IMR-90 (cell line): ENCODE data around the gene NRCAM. TPM values are rescaled to one million over a fixed set of nuclear protein-coding genes. Genes with fewer than 3 reads are reported as not detected.

Source experiments
- ATAC-seq: fragments of 200-7000 bp; cut with Tn5 transposase; 2 replicates; pipeline ENCODE4 v1.9.1; 2020; ENCODE audit warnings: low read depth, mild to moderate bottlenecking, moderate library complexity
- BruUV-seq: library from RNA; stranded (reverse); fragments of 400-500 nt; replicated peaks from 2 replicates; lab custom pipeline; 2021; lab: Mats Ljungman, UMichigan
- CTCF ChIA-PET: fragments of 300-600 bp; formaldehyde crosslinking; extraction: SDS; loops from one replicate; lab custom pipeline; 2021; ENCODE audit warnings: antibody characterized with exemption; lab: Yijun Ruan, JAX
- POLR2A ChIA-PET: fragments of 300-600 bp; sonication (Branson Sonifier 250); formaldehyde crosslinking; loops from one replicate; lab custom pipeline; 2022; ENCODE audit warnings: antibody characterized with exemption; ENCODE audit not compliant: unreplicated experiment; lab: Charles Lee
- DNase-seq: peaks from one replicate; pipeline ENCODE4 v3.0.0; 2013
- H2AFZ ChIP-seq: replicated peaks from 2 replicates; pipeline ENCODE3; 2013; ENCODE audit warnings: low read length, mild to moderate bottlenecking; ENCODE audit not compliant: poor library complexity
- H2AK5ac ChIP-seq: 2 replicates; pipeline ENCODE4 v1.6.1; 2013; ENCODE audit warnings: low read depth, low read length, inconsistent platforms
- H2AK9ac ChIP-seq: replicated peaks from 2 replicates; pipeline ENCODE3; 2013; ENCODE audit warnings: mild to moderate bottlenecking, low read depth, low read length, moderate library complexity; ENCODE audit not compliant: poor library complexity
- H2BK120ac ChIP-seq: 2 replicates; pipeline ENCODE4 v1.6.1; 2013; ENCODE audit warnings: low read depth, low read length, inconsistent platforms
- H2BK15ac ChIP-seq: 3 replicates; pipeline ENCODE4 v1.6.1; 2013; ENCODE audit warnings: low read depth, low read length, inconsistent platforms
- H2BK20ac ChIP-seq: 2 replicates; pipeline ENCODE4 v1.6.1; 2013; ENCODE audit warnings: low read depth, mild to moderate bottlenecking, inconsistent platforms, low read length, moderate library complexity
- H2BK5ac ChIP-seq: 2 replicates; pipeline ENCODE4 v1.6.1; 2013; ENCODE audit warnings: mild to moderate bottlenecking, low read depth, low read length, inconsistent platforms; ENCODE audit not compliant: poor library complexity, severe bottlenecking
- H3K14ac ChIP-seq: replicated peaks from 2 replicates; pipeline ENCODE4 v1.6.1; 2013; ENCODE audit warnings: low read depth, low read length, inconsistent platforms
- H3K18ac ChIP-seq: 2 replicates; pipeline ENCODE4 v1.6.1; 2013; ENCODE audit warnings: low read depth, low read length, control low read depth
- H3K23ac ChIP-seq: 2 replicates; pipeline ENCODE4 v1.6.1; 2013; ENCODE audit warnings: low read depth, low read length, inconsistent platforms
- H3K27ac ChIP-seq: 2 replicates; pipeline ENCODE4 v1.5.1; 2013; ENCODE audit warnings: mild to moderate bottlenecking, control low read depth, low read length; ENCODE audit not compliant: insufficient read depth
- H3K27me3 ChIP-seq: 2 replicates; pipeline ENCODE4 v1.6.1; 2013; ENCODE audit warnings: low read length; ENCODE audit not compliant: control insufficient read depth, insufficient read depth
- H3K36me3 ChIP-seq: 2 replicates; pipeline ENCODE4 v1.6.1; 2013; ENCODE audit warnings: low read length, mixed read lengths; ENCODE audit not compliant: control insufficient read depth, insufficient read depth
- H3K4ac ChIP-seq: 2 replicates; pipeline ENCODE4 v1.6.1; 2013; ENCODE audit warnings: low read depth, low read length, inconsistent platforms
- H3K4me1 ChIP-seq: 2 replicates; pipeline ENCODE4 v1.6.1; 2013; ENCODE audit warnings: low read length, mixed read lengths; ENCODE audit not compliant: control insufficient read depth, insufficient read depth
- H3K4me2 ChIP-seq: 2 replicates; pipeline ENCODE4 v1.6.1; 2013; ENCODE audit warnings: low read depth, mild to moderate bottlenecking, control low read depth, low read length, moderate library complexity
- H3K4me3 ChIP-seq: 2 replicates; pipeline ENCODE4 v1.5.1; 2013; ENCODE audit warnings: low read depth, mild to moderate bottlenecking, control low read depth, low read length, moderate library complexity; ENCODE audit not compliant: insufficient read depth
- H3K56ac ChIP-seq: 2 replicates; pipeline ENCODE4 v1.6.1; 2013; ENCODE audit warnings: low read length, inconsistent platforms; ENCODE audit not compliant: insufficient read depth; ENCODE audit errors: extremely low read depth
- H3K79me1 ChIP-seq, 2 experiments: 2 replicates each; pipeline ENCODE4 v1.6.1; 2013; ENCODE audit warnings: low read length in 2 of 2, inconsistent platforms in 1 of 2, low read depth in 1 of 2
- H3K9ac ChIP-seq: 2 replicates; pipeline ENCODE4 v1.6.1; 2013; ENCODE audit warnings: low read depth, low read length, control low read depth
- H3K9me1 ChIP-seq: 2 replicates; pipeline ENCODE4 v1.6.1; 2013; ENCODE audit warnings: low read length, inconsistent platforms; ENCODE audit not compliant: insufficient read depth
- H3K9me3 ChIP-seq: 2 replicates; pipeline ENCODE4 v1.6.1; 2013; ENCODE audit warnings: low read length; ENCODE audit not compliant: control insufficient read depth, insufficient read depth
- H4K20me1 ChIP-seq: 2 replicates; pipeline ENCODE4 v1.6.1; 2013; ENCODE audit warnings: low read length, inconsistent platforms; ENCODE audit not compliant: insufficient read depth
- H4K5ac ChIP-seq: 2 replicates; pipeline ENCODE4 v1.6.1; 2013; ENCODE audit warnings: mild to moderate bottlenecking, low read depth, low read length, control low read depth
- H4K8ac ChIP-seq, 2 experiments: 2 replicates each; pipeline ENCODE4 v1.6.1; 2013; ENCODE audit warnings: low read depth in 2 of 2, low read length in 2 of 2, control low read depth in 1 of 2, inconsistent platforms in 1 of 2
- H4K91ac ChIP-seq: 2 replicates; pipeline ENCODE4 v1.6.1; 2013; ENCODE audit warnings: low read depth, low read length, inconsistent platforms; ENCODE audit not compliant: insufficient read depth
- BHLHE40 ChIP-seq: fragments of 150-350 bp; IDR thresholded peaks from 2 replicates; pipeline ENCODE4 v1.6.1; 2016; ENCODE audit warnings: mild to moderate bottlenecking, low read depth, low read length
- CEBPB ChIP-seq: IDR thresholded peaks from 2 replicates; pipeline ENCODE4 v1.6.1; 2012; ENCODE audit warnings: low read depth, low read length, improper control_type of control experiment
- CHD1 ChIP-seq: IDR thresholded peaks from 2 replicates; pipeline ENCODE4 v1.6.1; 2012; ENCODE audit warnings: low read depth, low read length, improper control_type of control experiment
- CTCF ChIP-seq: conservative IDR thresholded peaks from 2 replicates; pipeline ENCODE4 v1.5.1; 2012; ENCODE audit warnings: mild to moderate bottlenecking, low read depth, low read length, improper control_type of control experiment
- FOS ChIP-seq: fragments of 150-350 bp; IDR thresholded peaks from 2 replicates; pipeline ENCODE4 v1.6.1; 2016; ENCODE audit warnings: low read depth, low read length
- MAFK ChIP-seq: IDR thresholded peaks from 2 replicates; pipeline ENCODE4 v1.6.1; 2012; ENCODE audit warnings: low read depth, low read length, improper control_type of control experiment
- MAZ ChIP-seq: IDR thresholded peaks from 2 replicates; pipeline ENCODE4 v1.6.1; 2012; ENCODE audit warnings: low read depth, mild to moderate bottlenecking, low read length, improper control_type of control experiment, moderate library complexity, borderline replicate concordance
- MXI1 ChIP-seq: IDR thresholded peaks from 2 replicates; pipeline ENCODE4 v1.6.1; 2012; ENCODE audit warnings: low read depth, mild to moderate bottlenecking, low read length, moderate library complexity, borderline replicate concordance
- NFE2L2 ChIP-seq: fragments of 150-350 bp; IDR thresholded peaks from 2 replicates; pipeline ENCODE4 v1.6.1; 2016; ENCODE audit warnings: low read depth, mild to moderate bottlenecking, low read length
- POLR2A ChIP-seq: IDR thresholded peaks from 2 replicates; pipeline ENCODE4 v1.6.1; 2012; ENCODE audit warnings: mild to moderate bottlenecking, low read depth, low read length
- RAD21 ChIP-seq: IDR thresholded peaks from 2 replicates; pipeline ENCODE4 v1.6.1; 2012; ENCODE audit warnings: low read length, improper control_type of control experiment
- RCOR1 ChIP-seq: IDR thresholded peaks from 2 replicates; pipeline ENCODE4 v1.6.1; 2012; ENCODE audit warnings: mild to moderate bottlenecking, low read length, improper control_type of control experiment; ENCODE audit not compliant: insufficient replicate concordance
- RFX5 ChIP-seq: IDR thresholded peaks from 2 replicates; pipeline ENCODE4 v1.8.0; 2012; ENCODE audit warnings: low read depth, mild to moderate bottlenecking, low read length, moderate library complexity
- SMC3 ChIP-seq: fragments of 150-350 bp; IDR thresholded peaks from 2 replicates; pipeline ENCODE4 v1.6.1; 2016; ENCODE audit warnings: low read depth, mild to moderate bottlenecking, antibody characterized with exemption, low read length, moderate library complexity
- USF2 ChIP-seq: fragments of 150-350 bp; IDR thresholded peaks from 2 replicates; pipeline ENCODE4 v1.6.1; 2017; ENCODE audit warnings: mild to moderate bottlenecking, antibody characterized with exemption, low read length, low read depth
- WGBS, 2 experiments: methylation state at CpG; one replicate each; pipeline versions ENCODE4 v1.1.5 to v1.1.7; 2013; ENCODE audit warnings: missing lambda C conversion rate in 2 of 2; ENCODE audit not compliant: insufficient read length in 1 of 2; ENCODE audit errors: extremely low coverage in 2 of 2; 5-methylcytosine and 5-hydroxymethylcytosine counted together
- dilution Hi-C: fragments of 300-500 bp; cut with HindIII; formaldehyde crosslinking; loops from one replicate; pipeline ENCODE4 v1.14.3; 2018; ENCODE audit warnings: low sequenced_read_pairs; ENCODE audit not compliant: unreplicated experiment
- in situ Hi-C: fragments of 300-500 bp; cut with MboI; formaldehyde crosslinking; loops from 3 replicates; pipeline ENCODE4 v1.14.3; 2019; ENCODE audit warnings: low sequenced_read_pairs, inconsistent platforms, mixed read lengths
- intact Hi-C: fragments of 100-400 bp; cut with micrococcal nuclease; formaldehyde crosslinking; loops from 2 replicates; pipeline ENCODE4 v1.10.0; 2022
- polyA plus RNA-seq, 3 experiments: library from polyadenylated mRNA; depleted of rRNA; stranded (reverse); fragments of >200 nt; gene quantifications; 2 replicates each; pipeline ENCODE4 v1.2.3, GENCODE V29; 2012; ENCODE audit warnings: low replicate concordance in 1 of 3
- total RNA-seq: library from RNA; depleted of rRNA; stranded (reverse); fragments of >200 nt; gene quantifications from 2 replicates; pipeline ENCODE4 v1.2.3, GENCODE V29; 2012
- TF ChIP-seq, protein P1 (sequence below): fragments of 150-350 bp; IDR thresholded peaks from 2 replicates; pipeline ENCODE4 v1.6.1; 2016; ENCODE audit warnings: low read depth, mild to moderate bottlenecking, low read length, moderate library complexity, borderline replicate concordance

NRCAM gene
- total and polyA plus RNA-seq, 2 of the 4 experiments (the other 2 are of a cell fraction), result 0.46 to 1.1 TPM

GRCh38 chr7:108479751-108480150 lies 23.5 kb upstream of the NRCAM start:
- Histone ChIP-seq H3K9me3 (no peaks in the 10 kb centered on the region), H3K18ac (no peak overlapping the region), H3K14ac (no peak overlapping the region), H2BK120ac (no peak overlapping the region), H3K23ac (no peak overlapping the region), H3K36me3 (peaks cover 8% of the 10 kb centered on the region), H3K9me1 (0 out of 2 replicates have a peak, but pooled peaks cover 7% of the 10 kb centered on the region), H3K9ac (no peak overlapping the region), H2BK15ac (no peak overlapping the region), H3K4ac (no peak overlapping the region), H3K27me3 (no peaks in the 10 kb centered on the region), H3K56ac (no peak overlapping the region), H4K91ac (no peak overlapping the region), H2BK20ac (no peak overlapping the region), H3K79me1 (no peaks in the 10 kb centered on the region; a peak in 1 of 4 replicates), H3K27ac (no peak overlapping the region), H2BK5ac (no peak overlapping the region), H2AK5ac (no peak overlapping the region), H2AK9ac (no peak overlapping the region), H4K8ac (no peak overlapping the region), H3K4me1 (no peaks in the 10 kb centered on the region), H2AFZ (no peak overlapping the region), H3K4me3 (no peak overlapping the region), H4K5ac (no peak overlapping the region), H4K20me1 (no peaks in the 10 kb centered on the region), H3K4me2 (no peak overlapping the region)
- dilution Hi-C loops (loop anchor here (25.0 kb wide), 1 partner anchor 292 kb away; no protein-coding TSS in a partner anchor), in situ Hi-C loops (loop anchor here (10.0 kb wide), 1 partner anchor 285 kb away; no protein-coding TSS in a partner anchor), intact Hi-C loops (no loop called here)
- ChIA-PET POLR2A (no interaction called here), CTCF (no interaction called here)
- no peak for ATAC-seq
- TF ChIP-seq, protein P1, sequence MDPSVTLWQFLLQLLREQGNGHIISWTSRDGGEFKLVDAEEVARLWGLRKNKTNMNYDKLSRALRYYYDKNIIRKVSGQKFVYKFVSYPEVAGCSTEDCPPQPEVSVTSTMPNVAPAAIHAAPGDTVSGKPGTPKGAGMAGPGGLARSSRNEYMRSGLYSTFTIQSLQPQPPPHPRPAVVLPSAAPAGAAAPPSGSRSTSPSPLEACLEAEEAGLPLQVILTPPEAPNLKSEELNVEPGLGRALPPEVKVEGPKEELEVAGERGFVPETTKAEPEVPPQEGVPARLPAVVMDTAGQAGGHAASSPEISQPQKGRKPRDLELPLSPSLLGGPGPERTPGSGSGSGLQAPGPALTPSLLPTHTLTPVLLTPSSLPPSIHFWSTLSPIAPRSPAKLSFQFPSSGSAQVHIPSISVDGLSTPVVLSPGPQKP, result no peak
- TF ChIP-seq CTCF (no peak), POLR2A (no peak), MAZ (no peak), NFE2L2 (no peak), CHD1 (no peak), RCOR1 (no peak), USF2 (no peak), FOS (no peak), CEBPB (no peak), SMC3 (no peak), MXI1 (no peak), MAFK (no peak), BHLHE40 (no peak), RFX5 (no peak), RAD21 (no peak)
- DNase-seq, result no peak
- no TSS peak for BruUV-seq
- no CpG with 5 or more reads among the region's 2 CpGs for WGBS, 2 experiments
